ENCODE measurements around the gene OR2C1.

The OR2C1 gene

DNA sequence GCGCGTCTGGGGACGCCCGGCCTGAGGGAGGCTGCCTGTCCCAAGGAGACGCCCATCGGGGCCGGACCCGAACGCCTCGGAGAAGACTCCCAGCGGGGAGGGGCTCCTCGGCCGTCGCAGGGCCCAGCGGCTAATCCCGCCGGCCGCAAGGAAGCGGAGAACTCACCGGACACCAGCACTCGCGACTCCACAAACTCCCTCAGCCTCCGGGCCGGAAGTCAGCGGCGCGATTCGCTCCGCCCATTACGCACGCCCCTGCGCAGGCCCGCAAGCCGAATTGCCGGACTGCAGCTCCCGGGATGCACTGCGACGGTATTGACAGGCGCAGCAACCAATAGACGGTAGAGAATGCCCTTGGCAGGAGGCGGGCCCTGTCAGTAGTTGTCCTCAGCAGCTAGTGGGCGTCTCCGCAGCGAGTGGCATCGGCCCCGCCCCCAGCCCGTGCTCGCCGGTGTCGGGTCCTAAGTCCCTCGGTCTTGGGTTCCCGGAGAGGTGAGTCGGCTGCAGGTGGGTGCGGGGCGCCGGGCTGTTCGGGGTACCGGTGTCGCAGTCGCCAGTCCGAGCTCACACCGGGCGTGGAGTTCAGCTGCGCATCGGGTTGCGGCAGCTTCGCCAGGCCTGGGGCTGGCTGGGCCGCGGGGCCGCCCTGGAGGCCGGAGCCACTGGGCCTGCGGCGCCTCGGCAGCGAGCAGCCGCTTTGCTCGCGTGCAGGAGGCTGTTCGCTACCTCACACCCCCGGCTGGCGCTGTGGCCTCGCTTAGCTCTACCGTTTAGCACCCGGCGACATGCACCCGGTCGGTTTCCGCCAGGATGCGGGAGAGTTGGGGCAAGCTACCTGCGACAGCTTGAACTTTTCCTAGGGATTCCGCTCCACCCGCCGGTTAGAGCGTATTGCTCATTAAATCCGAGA, 45.3 kb downstream of the OR2C1 start, which contains the start of the genes ZNF174 and ZSCAN32:
ZNF174 (plus strand) TSS at position 437 of the 910 bp plus-strand sequence. CDS start 790 bp downstream, outside the sequence.
ZSCAN32 (minus strand) TSS at position 226 of the 910 bp plus-strand sequence. CDS start 3,447 bp downstream, outside the sequence.
- peak; percentile 98 to 100 (median 99) for DNase-seq

DNA sequence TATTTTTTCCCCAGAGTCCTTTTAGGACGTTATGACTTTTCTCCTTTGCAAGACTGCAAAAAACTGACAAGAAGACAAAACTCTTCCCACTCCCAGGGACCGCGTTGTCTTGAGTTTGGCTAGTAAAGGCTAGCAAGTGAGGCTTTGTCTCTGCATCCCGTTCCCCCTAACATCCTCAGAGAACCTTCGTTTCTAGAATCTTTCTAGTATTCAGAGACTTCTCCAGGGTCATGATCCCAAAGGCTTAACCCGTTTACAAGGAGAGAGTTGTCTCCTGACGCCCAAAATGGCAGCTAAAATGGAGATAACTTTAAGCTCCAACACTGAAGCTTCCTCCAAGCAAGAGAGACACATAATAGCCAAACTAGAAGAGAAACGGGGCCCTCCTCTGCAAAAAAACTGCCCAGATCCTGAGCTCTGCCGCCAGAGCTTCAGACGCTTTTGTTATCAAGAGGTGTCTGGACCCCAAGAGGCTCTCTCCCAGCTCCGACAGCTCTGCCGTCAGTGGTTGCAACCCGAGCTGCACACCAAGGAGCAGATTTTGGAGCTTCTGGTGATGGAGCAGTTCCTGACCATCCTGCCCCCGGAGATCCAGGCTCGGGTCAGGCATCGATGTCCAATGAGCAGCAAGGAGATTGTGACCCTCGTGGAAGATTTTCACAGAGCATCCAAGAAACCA, 46.2 kb downstream of the OR2C1 start:
- DNase-seq, result peak; percentile 23 to 52 (median 28)
